ENCODE results near the gene ARHGAP33.

The ARHGAP33 gene

DNA sequence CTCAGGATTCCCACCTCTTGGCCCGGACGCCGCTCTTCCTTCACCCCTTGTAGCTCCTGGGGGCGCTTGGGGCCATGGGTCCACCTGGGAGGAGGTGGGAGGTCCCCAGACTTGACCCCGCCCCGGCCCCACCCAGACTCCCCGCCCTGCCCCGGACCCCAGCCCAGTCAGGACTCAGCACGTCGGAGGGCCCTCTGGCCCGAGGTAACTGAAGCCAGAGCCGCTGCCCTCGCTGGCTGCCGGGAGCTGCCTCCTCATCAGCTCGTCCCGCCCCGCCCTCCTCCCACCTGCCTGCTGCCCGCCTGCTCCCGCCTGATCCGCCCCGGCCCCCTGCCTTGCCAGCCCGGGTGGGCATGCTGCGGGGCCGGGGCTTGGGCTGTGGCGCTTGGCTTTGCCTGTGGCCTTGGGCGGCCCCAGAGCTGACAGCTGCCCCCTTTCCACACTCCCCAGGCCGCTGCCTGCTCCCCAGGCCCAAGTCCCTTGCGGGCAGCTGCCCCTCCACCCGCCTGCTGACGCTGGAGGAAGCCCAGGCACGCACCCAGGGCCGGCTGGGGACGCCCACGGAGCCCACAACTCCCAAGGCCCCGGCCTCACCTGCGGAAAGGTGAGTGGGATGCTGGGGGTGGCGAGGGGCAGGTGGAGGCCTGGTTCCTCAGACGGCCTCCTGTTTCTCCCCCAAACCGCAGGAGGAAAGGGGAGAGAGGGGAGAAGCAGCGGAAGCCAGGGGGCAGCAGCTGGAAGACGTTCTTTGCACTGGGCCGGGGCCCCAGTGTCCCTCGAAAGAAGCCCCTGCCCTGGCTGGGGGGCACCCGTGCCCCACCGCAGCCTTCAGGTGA lies 9.4 kb downstream of the ARHGAP33 start:
- TF ChIP-seq, protein P1, sequence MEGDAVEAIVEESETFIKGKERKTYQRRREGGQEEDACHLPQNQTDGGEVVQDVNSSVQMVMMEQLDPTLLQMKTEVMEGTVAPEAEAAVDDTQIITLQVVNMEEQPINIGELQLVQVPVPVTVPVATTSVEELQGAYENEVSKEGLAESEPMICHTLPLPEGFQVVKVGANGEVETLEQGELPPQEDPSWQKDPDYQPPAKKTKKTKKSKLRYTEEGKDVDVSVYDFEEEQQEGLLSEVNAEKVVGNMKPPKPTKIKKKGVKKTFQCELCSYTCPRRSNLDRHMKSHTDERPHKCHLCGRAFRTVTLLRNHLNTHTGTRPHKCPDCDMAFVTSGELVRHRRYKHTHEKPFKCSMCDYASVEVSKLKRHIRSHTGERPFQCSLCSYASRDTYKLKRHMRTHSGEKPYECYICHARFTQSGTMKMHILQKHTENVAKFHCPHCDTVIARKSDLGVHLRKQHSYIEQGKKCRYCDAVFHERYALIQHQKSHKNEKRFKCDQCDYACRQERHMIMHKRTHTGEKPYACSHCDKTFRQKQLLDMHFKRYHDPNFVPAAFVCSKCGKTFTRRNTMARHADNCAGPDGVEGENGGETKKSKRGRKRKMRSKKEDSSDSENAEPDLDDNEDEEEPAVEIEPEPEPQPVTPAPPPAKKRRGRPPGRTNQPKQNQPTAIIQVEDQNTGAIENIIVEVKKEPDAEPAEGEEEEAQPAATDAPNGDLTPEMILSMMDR (IDR thresholded peaks at IDR 0.05; ENCODE audit: borderline replicate concordance, control extremely low read depth, extremely low read depth, insufficient read depth, missing control alignments), result no peak
- DNase-seq (ENCODE audit: low spot score), result no peak
- in situ Hi-C loops (cut with MboI; ENCODE audit: low sequenced_read_pairs, unreplicated experiment), result no loop called here

- no peak for DNase-seq (ENCODE audit: low spot score)
- in situ Hi-C loops (cut with MboI; ENCODE audit: low sequenced_read_pairs, unreplicated experiment), result no loop called here
Measured at GRCh38 chr19:35785339-35785627, 9.9 kb downstream of the ARHGAP33 start.

DNA sequence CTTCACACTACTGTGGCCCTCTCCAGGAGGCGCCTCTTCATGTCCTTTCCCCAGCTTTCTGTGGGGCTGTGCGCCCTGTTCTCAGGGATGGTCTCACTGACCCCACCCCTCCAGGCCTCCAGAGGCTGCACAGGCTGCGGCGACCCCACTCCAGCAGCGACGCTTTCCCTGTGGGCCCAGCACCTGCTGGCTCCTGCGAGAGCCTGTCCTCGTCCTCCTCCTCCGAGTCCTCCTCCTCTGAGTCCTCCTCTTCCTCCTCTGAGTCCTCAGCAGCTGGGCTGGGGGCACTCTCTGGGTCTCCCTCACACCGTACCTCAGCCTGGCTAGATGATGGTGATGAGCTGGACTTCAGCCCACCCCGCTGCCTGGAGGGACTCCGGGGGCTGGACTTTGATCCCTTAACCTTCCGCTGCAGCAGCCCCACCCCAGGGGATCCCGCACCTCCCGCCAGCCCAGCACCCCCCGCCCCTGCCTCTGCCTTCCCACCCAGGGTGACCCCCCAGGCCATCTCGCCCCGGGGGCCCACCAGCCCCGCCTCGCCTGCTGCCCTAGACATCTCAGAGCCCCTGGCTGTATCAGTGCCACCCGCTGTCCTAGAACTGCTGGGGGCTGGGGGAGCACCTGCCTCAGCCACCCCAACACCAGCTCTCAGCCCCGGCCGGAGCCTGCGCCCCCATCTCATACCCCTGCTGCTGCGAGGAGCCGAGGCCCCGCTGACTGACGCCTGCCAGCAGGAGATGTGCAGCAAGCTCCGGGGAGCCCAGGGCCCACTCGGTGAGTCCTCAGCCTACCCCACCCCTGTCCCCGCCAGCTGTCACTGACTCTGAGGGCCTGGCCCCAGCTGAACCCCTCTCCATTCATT lies 11.2 kb downstream of the ARHGAP33 start:
- in situ Hi-C loops (cut with MboI; ENCODE audit: low sequenced_read_pairs, unreplicated experiment), result no loop called here
- no peak for DNase-seq (ENCODE audit: low spot score)
- TF ChIP-seq, protein P1 (IDR thresholded peaks at IDR 0.05; ENCODE audit: borderline replicate concordance, control extremely low read depth, extremely low read depth, insufficient read depth, missing control alignments), result no peak

More at GRCh38 chr19:35785339-35785627, 9.9 kb downstream of the ARHGAP33 start:
- TF ChIP-seq, protein P1 (IDR thresholded peaks at IDR 0.05; ENCODE audit: borderline replicate concordance, control extremely low read depth, extremely low read depth, insufficient read depth, missing control alignments), result no peak

GRCh38 chr19:35787227-35787799 lies 11.9 kb downstream of the ARHGAP33 start:
- DNase-seq (ENCODE audit: low spot score), result no peak
- in situ Hi-C loops (cut with MboI; ENCODE audit: low sequenced_read_pairs, unreplicated experiment), result no loop called here
- TF ChIP-seq, protein P1 (IDR thresholded peaks at IDR 0.05; ENCODE audit: borderline replicate concordance, control extremely low read depth, extremely low read depth, insufficient read depth, missing control alignments), result no peak

DNA sequence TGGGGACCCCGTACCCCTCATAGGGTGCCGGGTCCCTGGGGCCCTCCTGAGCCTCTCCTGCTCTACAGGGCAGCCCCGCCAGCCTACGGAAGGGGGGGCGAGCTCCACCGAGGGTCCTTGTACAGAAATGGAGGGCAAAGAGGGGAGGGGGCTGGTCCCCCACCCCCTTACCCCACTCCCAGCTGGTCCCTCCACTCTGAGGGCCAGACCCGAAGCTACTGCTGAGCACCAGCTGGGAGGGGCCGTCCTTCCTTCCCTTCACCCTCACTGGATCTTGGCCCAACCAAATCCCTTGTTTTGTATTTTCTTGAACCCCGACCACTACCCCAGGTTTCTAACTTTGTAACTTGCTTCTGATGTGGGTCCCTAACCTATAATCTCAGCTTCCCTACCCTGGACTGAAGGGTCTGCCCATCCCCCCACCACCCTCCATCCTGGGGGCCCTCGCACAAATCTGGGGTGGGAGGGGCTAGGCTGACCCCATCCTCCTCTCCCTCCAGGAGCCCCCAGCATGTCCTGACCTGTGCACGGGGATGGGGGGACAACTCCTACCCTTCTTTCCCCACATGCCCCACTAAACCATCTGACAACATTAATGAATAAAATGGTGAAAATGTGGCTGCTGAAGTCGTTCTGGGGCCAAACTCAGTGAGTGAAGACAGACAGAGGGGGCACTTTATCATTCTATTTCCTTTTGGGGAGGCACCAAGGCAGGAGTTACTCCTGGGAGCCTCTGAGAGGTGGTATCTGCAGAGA lies 13.0 kb downstream of the ARHGAP33 start:
- DNase-seq (ENCODE audit: low spot score), result no peak
- in situ Hi-C loops (cut with MboI; ENCODE audit: low sequenced_read_pairs, unreplicated experiment), result no loop called here
- TF ChIP-seq, protein P1 (IDR thresholded peaks at IDR 0.05; ENCODE audit: borderline replicate concordance, control extremely low read depth, extremely low read depth, insufficient read depth, missing control alignments), result no peak

Data from GM13976 (cell line).